K562 (cell line): ENCODE data around the gene TAF1B. TPM values are rescaled to one million over a fixed set of nuclear protein-coding genes. Genes with fewer than 3 reads are reported as not detected.

Experiments used
- ATAC-seq: fragments of 200-7000 bp; cut with Tn5 transposase; 3 replicates; pipeline ENCODE4 v1.9.1; 2020; ENCODE audit warnings: moderate library complexity
- BruUV-seq: library from RNA; stranded (reverse); fragments of 400-500 nt; replicated peaks from 2 replicates; lab custom pipeline; 2021; lab: Mats Ljungman, UMichigan
- CTCF ChIA-PET: fragments of 300-600 bp; formaldehyde crosslinking; extraction: SDS; loops from one replicate; lab custom pipeline; 2021; ENCODE audit warnings: low intra/inter-chr PET ratio; lab: Yijun Ruan, JAX
- POLR2A ChIA-PET: fragments of 300-600, 350-650 bp; sonication (Branson Sonifier 250); formaldehyde crosslinking; extraction: SDS; loops from one replicate; lab custom pipeline; 2021; ENCODE audit warnings: antibody characterized with exemption, inconsistent platforms; lab: Yijun Ruan, JAX
- DNase-seq, 4 experiments: peaks; one replicate each; pipeline versions ENCODE4 v3.0.0 to v3.0.0-alpha.2; 2011 to 2018; ENCODE audit warnings: low spot score in 3 of 4, mixed read lengths in 3 of 4; ENCODE audit errors: extremely low read depth in 1 of 4
- FAIRE-seq: peaks from 2 replicates; lab custom pipeline; 2011; peaks lifted over from hg19 to GRCh38; lab: Jason Lieb, UNC
- H2AFZ ChIP-seq: 2 replicates; pipeline ENCODE4 v1.6.0; 2011; ENCODE audit warnings: low read depth, low read length, control low read depth, inconsistent platforms
- H3K27ac ChIP-seq: fragments of 200-600 bp; 3 replicates; pipeline ENCODE4 v1.8.0; 2011; ENCODE audit warnings: low read depth, mild to moderate bottlenecking, control low read depth, inconsistent platforms, low read length, moderate library complexity, mixed read lengths; ENCODE audit errors: extremely low read depth
- H3K27me3 ChIP-seq, 2 experiments: fragments of 300-600 bp in 1 of 2; 2 replicates in 1 of 2; 3 replicates in 1 of 2; pipeline versions ENCODE4 v1.6.0 to v1.8.0; 2011; ENCODE audit warnings: inconsistent platforms in 2 of 2, low read length in 2 of 2, mild to moderate bottlenecking in 1 of 2, mixed read lengths in 1 of 2, moderate library complexity in 1 of 2; ENCODE audit not compliant: control insufficient read depth in 2 of 2, insufficient read depth in 2 of 2
- H3K36me3 ChIP-seq: fragments of 300-600 bp; 3 replicates; pipeline ENCODE4 v1.8.0; 2011; ENCODE audit warnings: mild to moderate bottlenecking, low read length, inconsistent platforms; ENCODE audit not compliant: control insufficient read depth, insufficient read depth
- H3K4me1 ChIP-seq, 2 experiments: fragments of 200-600 bp in 1 of 2; replicated peaks in 1 of 2; 2 replicates in 1 of 2; 3 replicates in 1 of 2; pipeline versions ENCODE4 v1.5.1 to v1.8.0; 2011; ENCODE audit warnings: inconsistent platforms in 2 of 2, low read length in 2 of 2, mild to moderate bottlenecking in 1 of 2, mixed read lengths in 1 of 2, moderate library complexity in 1 of 2; ENCODE audit not compliant: control insufficient read depth in 2 of 2, insufficient read depth in 2 of 2
- H3K4me2 ChIP-seq: 2 replicates; pipeline ENCODE4 v1.6.1; 2011; ENCODE audit warnings: low read length, control low read depth, inconsistent platforms, mixed read lengths; ENCODE audit not compliant: insufficient read depth
- H3K4me3 ChIP-seq: fragments of 200-600 bp; sonication (generic), shearing (Covaris generic); 2 replicates; pipeline ENCODE4 v1.5.1; 2016; ENCODE audit warnings: control low read depth, inconsistent platforms
- H3K79me2 ChIP-seq: fragments of 200-600 bp; 3 replicates; pipeline ENCODE4 v1.8.0; 2011; ENCODE audit warnings: low read length, inconsistent platforms; ENCODE audit not compliant: control insufficient read depth, insufficient read depth
- H3K9ac ChIP-seq, 2 experiments: 2 replicates each; pipeline versions ENCODE4 v1.6.0 to v1.6.1; 2011; ENCODE audit warnings: low read depth in 2 of 2, low read length in 2 of 2, control low read depth in 1 of 2, inconsistent platforms in 1 of 2, mild to moderate bottlenecking in 1 of 2, mixed read lengths in 1 of 2; ENCODE audit not compliant: insufficient read depth in 1 of 2
- H3K9me1 ChIP-seq: one replicate; pipeline ENCODE4 v1.6.0; 2011; ENCODE audit warnings: inconsistent platforms, mild to moderate bottlenecking, low read length, moderate library complexity; ENCODE audit not compliant: control insufficient read depth, insufficient read depth
- H3K9me3 ChIP-seq: replicated peaks from 2 replicates; pipeline ENCODE4 v1.5.1; 2011; ENCODE audit warnings: low read depth, low read length, inconsistent platforms; ENCODE audit not compliant: control insufficient read depth, insufficient read depth
- H4K20me1 ChIP-seq: replicated peaks from 2 replicates; pipeline ENCODE4 v1.6.1; 2011; ENCODE audit warnings: low read length, inconsistent platforms, mixed read lengths; ENCODE audit not compliant: control insufficient read depth, insufficient read depth
- BDP1 ChIP-seq: IDR thresholded peaks from 3 replicates; pipeline ENCODE4 v1.6.1; 2011; ENCODE audit not compliant: insufficient read length, insufficient read depth
- KLF13 ChIP-seq: fragments of 450-650 bp; IDR thresholded peaks from 2 replicates; pipeline ENCODE4 v1.6.1; 2016; ENCODE audit warnings: missing genetic modification characterization, low read depth, mild to moderate bottlenecking, missing compliant biosample characterization, moderate library complexity, borderline replicate concordance
- NELFE ChIP-seq: IDR thresholded peaks from 2 replicates; pipeline ENCODE4 v1.6.1; 2011; ENCODE audit warnings: mild to moderate bottlenecking; ENCODE audit not compliant: insufficient read depth, insufficient read length
- POLR3A ChIP-seq: IDR thresholded peaks from 2 replicates; pipeline ENCODE4 v1.6.1; 2011; ENCODE audit warnings: borderline replicate concordance, mild to moderate bottlenecking, moderate library complexity; ENCODE audit not compliant: insufficient read length, insufficient read depth; ENCODE audit errors: extremely low read depth
- SMARCB1 ChIP-seq: IDR thresholded peaks from 2 replicates; pipeline ENCODE4 v1.6.1; 2011; ENCODE audit warnings: improper control_type of control experiment, low read depth; ENCODE audit not compliant: insufficient read length
- ZNF436 ChIP-seq: fragments of 250-450, 450-650 bp; sonication (Bioruptor Pico); formaldehyde crosslinking; IDR thresholded peaks from 2 replicates; pipeline ENCODE4 v1.7.0; 2020; ENCODE audit warnings: mild to moderate bottlenecking
- ZNF584 ChIP-seq: fragments of 200-800 bp; sonication (Bioruptor generic); IDR thresholded peaks from 2 replicates; pipeline ENCODE4 v1.6.1; 2016; ENCODE audit warnings: low read depth, mild to moderate bottlenecking, missing genetic modification characterization, missing compliant biosample characterization
- ZNF764 ChIP-seq: fragments of 250-450 bp; sonication (Bioruptor Pico); IDR thresholded peaks from 2 replicates; pipeline ENCODE4 v1.4.0; 2020; ENCODE audit warnings: low read depth, mild to moderate bottlenecking, moderate library complexity
- WGBS: fragments of 100-300 bp; shearing (Covaris generic); methylation state at CpG from one replicate; pipeline ENCODE4 v1.1.6; 2016; ENCODE audit warnings: low coverage, mixed read lengths; ENCODE audit not compliant: insufficient coverage; ENCODE audit errors: missing lambda C conversion rate; 5-methylcytosine and 5-hydroxymethylcytosine counted together
- in situ Hi-C: fragments of 300-500 bp; cut with MboI; formaldehyde crosslinking; loops from 4 replicates; pipeline ENCODE4 v1.15.0; 2018; ENCODE audit warnings: inconsistent platforms, mixed read lengths
- intact Hi-C: fragments of 100-400 bp; cut with micrococcal nuclease; formaldehyde crosslinking; loops from 2 replicates; pipeline ENCODE4 v1.14.2; 2022
- polyA plus RNA-seq, 8 experiments: library from polyadenylated mRNA; depleted of rRNA in 4 of 8; stranded (reverse) in 5 of 8; unstranded in 3 of 8; fragments of >200 nt; fragmentation: Nextera tagmentation in 2 of 8; fragmentation: Illumina TruSeq in 1 of 8; extraction: Ambion mirVana in 2 of 8; extraction: Trizol in 1 of 8; gene quantifications; 2 replicates each; pipeline versions ENCODE4 v1.2.1 to v1.2.3, GENCODE V29; 2011 to 2014; ENCODE audit warnings: inconsistent platforms in 1 of 8, missing spikeins in 1 of 8
- total RNA-seq, 7 experiments: library from RNA; depleted of rRNA in 6 of 7; stranded (reverse); fragments of >200 nt in 6 of 7; fragmentation: Illumina TruSeq in 2 of 7; extraction: Trizol in 2 of 7; gene quantifications; 2 replicates each; pipeline versions ENCODE4 v1.2.1 to v1.2.3, GENCODE V29; 2011 to 2021; ENCODE audit warnings: low replicate concordance in 1 of 7

TAF1B gene
- total and polyA plus RNA-seq, 9 of the 15 experiments (the other 6 are each of a cell fraction or from before 2014, with no cell fraction given): 8.8 to 25.1 (median 17.3) TPM

GRCh38 chr2:9879455-9880194, 36.4 kb downstream of the TAF1B start:
- CTCF ChIA-PET: no interaction called here
- Histone ChIP-seq H3K9ac (no peak overlapping the region), H3K27me3 (no peaks in the 10 kb centered on the region), H3K79me2 (no peaks in the 10 kb centered on the region), H3K9me1 (no peaks in the 10 kb centered on the region), H2AFZ (no peak overlapping the region), H3K4me1 (peaks cover 0 to 2% of the 10 kb centered on the region in 2 experiments; a peak in 1 of 5 replicates), H3K4me2 (no peak overlapping the region), H3K4me3 (no peak overlapping the region), H3K36me3 (peaks cover 45% of the 10 kb centered on the region), H3K27ac (no peak overlapping the region), H3K9me3 (no peaks in the 10 kb centered on the region), H4K20me1 (no peaks in the 10 kb centered on the region)
- intact Hi-C loops (no loop called here), in situ Hi-C loops (no loop called here)
- DNase-seq (no peak), ATAC-seq (no peak), FAIRE-seq (no peak)
- 69% methylated on average over 7 of the region's 7 CpGs for WGBS
- BruUV-seq: no TSS peak
- POLR2A ChIA-PET: no interaction called here
- TF ChIP-seq POLR3A (no peak), ZNF436 (no peak), NELFE (no peak), SMARCB1 (no peak), KLF13 (tag) (no peak), BDP1 (no peak), ZNF764 (CRISPR knock-in tag) (no peak), ZNF584 (CRISPR knock-in tag) (no peak)
